Common myeloid progenitor, CD34-positive (primary cell): ENCODE measurements around the gene ITGB3BP.
A peak's percentile ranks its signal among the peaks of the same experiment; 100 is the strongest.

Experiments
- CTCF ChIA-PET: fragments of 350-600 bp; sonication (Branson Sonifier 250); formaldehyde crosslinking; loops from one replicate; lab custom pipeline; 2021; ENCODE audit warnings: antibody characterized with exemption; lab: Charles Lee
- POLR2A ChIA-PET: fragments of 350-600 bp; sonication (Branson Sonifier 250); formaldehyde crosslinking; loops from one replicate; lab custom pipeline; 2021; ENCODE audit warnings: antibody characterized with exemption; lab: Charles Lee
- DNase-seq, 3 donors: peaks; one replicate each; pipeline versions ENCODE4 v3.0.0 to v3.0.0-alpha.2; 2013
- H3K27ac ChIP-seq, 2 experiments: 1 replicate in 1 of 2; 2 replicates in 1 of 2; pipeline ENCODE4 v1.7.0; 2013; ENCODE audit warnings: inconsistent platforms in 2 of 2, low read length in 2 of 2, mild to moderate bottlenecking in 2 of 2, low read depth in 1 of 2, moderate library complexity in 1 of 2; ENCODE audit not compliant: severe bottlenecking in 2 of 2, insufficient read depth in 1 of 2, poor library complexity in 1 of 2
- H3K27me3 ChIP-seq, 5 experiments: replicated peaks in 2 of 5; 1 replicate in 3 of 5; 2 replicates in 2 of 5; pipeline versions ENCODE4 v1.6.1 to v1.7.0; 2013; ENCODE audit warnings: low read length in 4 of 5, mild to moderate bottlenecking in 2 of 5, moderate library complexity in 2 of 5, inconsistent platforms in 1 of 5; ENCODE audit not compliant: insufficient read depth in 5 of 5, control insufficient read depth in 4 of 5
- H3K36me3 ChIP-seq, 4 experiments: 1 replicate in 2 of 4; 2 replicates in 2 of 4; pipeline versions ENCODE4 v1.6.1 to v1.7.0; 2013; ENCODE audit warnings: low read length in 3 of 4, control low read depth in 1 of 4, mild to moderate bottlenecking in 1 of 4; ENCODE audit not compliant: control insufficient read depth in 4 of 4, insufficient read depth in 4 of 4
- H3K4me1 ChIP-seq, 4 experiments: 1 replicate in 3 of 4; 2 replicates in 1 of 4; pipeline versions ENCODE4 v1.6.1 to v1.7.1; 2013; ENCODE audit warnings: low read length in 3 of 4, mild to moderate bottlenecking in 3 of 4, control low read depth in 1 of 4, inconsistent platforms in 1 of 4, moderate library complexity in 1 of 4; ENCODE audit not compliant: control insufficient read depth in 4 of 4, insufficient read depth in 4 of 4; ENCODE audit errors: control extremely low read depth in 1 of 4
- H3K4me3 ChIP-seq, 7 experiments: 1 replicate in 4 of 7; 2 replicates in 3 of 7; pipeline versions ENCODE4 v1.5.1 to v1.7.0; 2013; ENCODE audit warnings: mild to moderate bottlenecking in 7 of 7, low read length in 6 of 7, moderate library complexity in 6 of 7, inconsistent platforms in 2 of 7, low read depth in 2 of 7, control low read depth in 1 of 7; ENCODE audit not compliant: insufficient read depth in 4 of 7, control insufficient read depth in 1 of 7; ENCODE audit errors: extremely low read depth in 1 of 7
- H3K9me3 ChIP-seq, 5 experiments: 1 replicate in 4 of 5; 2 replicates in 1 of 5; pipeline versions ENCODE4 v1.6.1 to v1.7.1; 2013; ENCODE audit warnings: low read length in 4 of 5, mild to moderate bottlenecking in 2 of 5, inconsistent platforms in 1 of 5, low read depth in 1 of 5, moderate library complexity in 1 of 5; ENCODE audit not compliant: control insufficient read depth in 4 of 5, insufficient read depth in 2 of 5; ENCODE audit errors: control extremely low read depth in 1 of 5
- WGBS: methylation state at CpG from one replicate; pipeline ENCODE4 v1.1.5; 2013; ENCODE audit not compliant: insufficient coverage; 5-methylcytosine and 5-hydroxymethylcytosine counted together

Gene ITGB3BP

DNA sequence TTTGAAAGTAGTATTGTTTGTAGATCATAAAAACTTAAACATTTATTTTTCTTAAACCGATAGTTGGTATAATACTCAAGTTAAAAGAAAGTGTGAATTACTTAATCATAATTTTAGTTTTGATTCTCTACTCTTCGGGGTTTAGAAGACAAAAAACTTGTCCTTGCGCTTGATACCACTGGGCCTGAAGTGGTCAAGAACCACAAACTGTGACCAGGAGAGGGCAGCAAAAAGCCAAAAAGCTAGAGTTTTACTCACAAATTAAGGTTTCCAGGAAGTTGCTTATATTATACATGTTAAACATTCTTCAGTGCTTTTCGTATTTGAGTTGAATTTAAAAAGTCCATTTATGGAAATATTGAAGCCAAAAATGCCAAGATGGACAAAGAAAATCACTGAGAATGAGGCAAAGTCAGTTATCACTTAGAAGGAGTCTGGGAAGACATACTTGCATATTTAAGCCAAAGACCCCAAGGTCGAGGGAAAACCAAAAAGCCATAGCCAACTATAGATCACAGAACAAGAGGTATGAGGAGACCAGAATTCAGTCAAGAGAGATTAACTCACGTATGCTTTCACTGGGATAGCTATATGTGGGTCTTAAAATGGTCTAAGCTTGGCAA, 34.5 kb upstream of the ITGB3BP start:
- DNase-seq: peak; percentile 29 to 55 (median 53)
- CTCF ChIA-PET: interaction anchor here (0.6 to 1.5 kb wide), 5 partner anchors 18 to 1146 kb away, joined by 3 read pairs; no protein-coding TSS in a partner anchor

DNA sequence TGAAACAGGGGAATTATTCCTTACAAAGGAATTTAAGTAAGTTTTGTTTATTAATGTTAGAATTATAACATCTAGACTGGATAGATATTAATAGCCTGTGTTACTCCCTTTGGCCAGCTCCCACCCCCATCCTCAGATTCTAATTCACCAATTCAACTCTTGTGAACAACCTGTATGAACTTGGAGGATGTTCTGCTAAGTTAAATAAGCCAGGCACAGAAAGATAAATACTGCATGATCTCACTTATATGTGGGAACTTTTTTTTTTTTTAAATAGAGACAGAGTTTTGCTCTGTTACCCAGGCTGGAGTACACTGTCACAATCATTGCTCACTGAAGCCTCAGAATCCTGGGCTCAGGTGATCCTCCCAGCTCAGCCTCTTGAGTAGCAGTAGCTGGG, 32.5 kb upstream of the ITGB3BP start:
- no peaks in the 10 kb centered on the region for H3K4me1 ChIP-seq
- no peaks in the 10 kb centered on the region for H3K9me3 ChIP-seq
- no peak for DNase-seq
- no peaks in the 10 kb centered on the region for H3K27me3 ChIP-seq
- H3K27ac ChIP-seq: no peak overlapping the region
- H3K36me3 ChIP-seq: no peaks in the 10 kb centered on the region
- POLR2A ChIA-PET: no interaction called here
- CTCF ChIA-PET: interaction anchor here (1.5 kb wide), 1 partner anchor 14 kb away, joined by 4 read pairs; no protein-coding TSS in a partner anchor
- no peak overlapping the region for H3K4me3 ChIP-seq

More for the DNA sequence above, 34.5 kb upstream of the ITGB3BP start:
- H3K9me3 ChIP-seq: no peaks in the 10 kb centered on the region
- no peak overlapping the region for H3K4me3 ChIP-seq
- POLR2A ChIA-PET: no interaction called here
- H3K27me3 ChIP-seq: no peaks in the 10 kb centered on the region
- H3K36me3 ChIP-seq: no peaks in the 10 kb centered on the region
- no peak overlapping the region for H3K27ac ChIP-seq
- WGBS: 100% methylated on average over 2 of the region's 6 CpGs
- H3K4me1 ChIP-seq: no peaks in the 10 kb centered on the region

DNA sequence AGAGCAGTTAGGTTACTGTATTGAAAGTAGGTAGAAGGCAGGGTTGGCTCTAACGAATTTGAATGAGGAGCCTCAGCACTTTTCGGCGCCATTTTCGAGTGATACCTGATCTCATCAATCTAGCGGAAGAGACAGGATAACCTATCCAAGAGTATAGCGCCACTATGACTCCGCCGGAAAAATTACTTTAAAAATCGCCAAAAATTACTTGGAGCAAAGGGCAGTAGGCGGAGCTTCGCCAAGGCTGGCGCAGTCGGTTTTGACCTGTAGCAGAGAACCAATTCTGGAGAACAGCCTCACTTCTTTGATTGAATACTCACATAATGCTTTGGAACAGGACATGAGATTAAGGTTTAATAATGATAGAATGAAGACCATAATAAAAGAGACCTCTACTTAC, 25.9 kb upstream of the ITGB3BP start:
- DNase-seq: peak in 1 of 3 donors; percentile 68
- CTCF ChIA-PET: no interaction called here
- H3K4me1 ChIP-seq: no peaks in the 10 kb centered on the region
- H3K4me3 ChIP-seq: no peak overlapping the region
- no peaks in the 10 kb centered on the region for H3K27me3 ChIP-seq
- WGBS: 100% methylated on average over 13 of the region's 13 CpGs
- POLR2A ChIA-PET: no interaction called here
- H3K9me3 ChIP-seq: no peaks in the 10 kb centered on the region
- H3K36me3 ChIP-seq: peaks cover 0 to 9% (median 5%) of the 10 kb centered on the region in 4 experiments
- no peak overlapping the region for H3K27ac ChIP-seq

DNA sequence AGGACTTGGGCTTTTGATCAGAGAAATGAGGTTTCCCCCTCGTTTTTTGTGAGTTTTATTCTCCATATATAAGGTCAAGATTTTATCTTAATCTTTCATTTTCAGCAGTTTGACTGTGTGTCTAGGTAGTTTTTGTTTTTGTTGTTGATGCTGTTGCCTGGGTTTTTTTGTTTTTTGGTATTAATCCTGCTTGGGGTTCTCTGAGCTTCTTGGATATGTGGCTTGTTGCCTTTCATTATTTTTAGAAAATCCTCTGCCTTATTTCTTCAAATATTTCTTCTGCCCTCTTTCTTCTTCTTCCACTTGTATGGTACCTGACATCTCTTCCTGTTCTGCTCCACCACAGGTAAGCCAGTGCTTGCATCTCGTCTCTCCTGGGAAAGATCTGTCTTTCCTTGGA, 25.3 kb upstream of the ITGB3BP start:
- no peaks in the 10 kb centered on the region for H3K27me3 ChIP-seq
- peaks cover 0 to 9% (median 5%) of the 10 kb centered on the region in 4 experiments for H3K36me3 ChIP-seq
- no peak for DNase-seq
- WGBS: no CpG with 5 or more reads among the region's 2 CpGs
- no peak overlapping the region for H3K4me3 ChIP-seq
- no peak overlapping the region for H3K27ac ChIP-seq
- H3K9me3 ChIP-seq: no peaks in the 10 kb centered on the region
- CTCF ChIA-PET: no interaction called here
- POLR2A ChIA-PET: no interaction called here
- no peaks in the 10 kb centered on the region for H3K4me1 ChIP-seq

DNA sequence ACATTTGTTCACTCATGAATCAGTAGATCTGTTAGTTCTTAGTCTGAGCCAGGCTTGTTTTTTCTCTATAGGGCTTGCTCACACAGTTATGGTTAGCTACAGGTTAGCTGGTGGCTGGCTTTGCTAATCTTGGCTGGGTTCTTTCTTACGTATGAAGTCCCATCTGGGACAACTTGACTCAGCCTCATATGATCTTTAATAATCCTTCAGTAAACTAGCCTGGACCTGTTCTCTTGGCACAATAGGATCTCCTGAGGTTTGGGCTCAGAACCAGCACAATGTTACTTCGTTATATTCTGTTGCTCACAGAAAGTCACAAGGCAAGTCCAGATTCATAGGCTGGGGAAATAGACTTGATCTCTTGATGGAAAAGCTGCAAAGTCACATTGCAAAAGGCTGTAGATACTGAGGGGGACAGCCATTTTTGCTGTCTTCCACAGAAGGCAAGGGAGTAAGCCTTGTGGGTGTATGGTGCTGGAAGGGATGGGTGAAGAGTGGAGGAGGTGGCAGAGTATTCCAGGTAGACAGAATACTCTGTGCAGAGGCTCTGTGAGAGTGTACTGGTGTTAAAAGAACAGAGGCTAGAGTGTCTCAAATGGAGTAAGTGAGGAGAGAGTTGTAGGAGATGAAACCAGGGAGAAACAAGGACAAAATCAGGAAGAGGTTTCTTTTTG, 24.7 kb upstream of the ITGB3BP start:
- H3K27ac ChIP-seq: no peak overlapping the region

DNA sequence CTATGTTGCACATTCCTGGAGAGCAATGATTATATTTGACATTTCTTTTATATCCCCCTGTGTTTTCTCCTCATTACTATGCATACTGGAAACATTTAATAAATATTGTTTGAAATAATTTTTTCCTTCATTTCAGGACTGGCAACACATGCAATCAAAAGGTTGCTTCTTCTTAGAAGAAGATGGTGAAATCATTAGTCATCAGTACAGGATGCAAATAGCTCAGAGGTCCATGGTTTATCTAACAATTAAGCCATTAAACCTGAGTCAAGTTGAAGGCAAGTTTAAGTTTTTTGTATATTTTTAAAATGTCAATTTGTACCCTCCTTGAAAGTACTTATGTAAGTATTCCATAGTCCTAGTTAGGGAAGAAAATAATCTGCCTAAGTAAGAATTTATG, 22.8 kb upstream of the ITGB3BP start:
- Histone ChIP-seq H3K4me3 (no peak overlapping the region), H3K9me3 (no peaks in the 10 kb centered on the region), H3K4me1 (no peaks in the 10 kb centered on the region), H3K36me3 (peaks cover 0 to 9% (median 5%) of the 10 kb centered on the region in 4 experiments), H3K27ac (no peak overlapping the region), H3K27me3 (no peaks in the 10 kb centered on the region)
- no peak for DNase-seq
- ChIA-PET CTCF (interaction anchor here (0.7 kb wide), 1 partner anchor 135 kb away, joined by 3 read pairs; no protein-coding TSS in a partner anchor), POLR2A (no interaction called here)

More for the DNA sequence above, 24.7 kb upstream of the ITGB3BP start:
- DNase-seq: no peak
- 100% methylated on average over 2 of the region's 2 CpGs for WGBS
- Histone ChIP-seq H3K27me3 (no peaks in the 10 kb centered on the region), H3K4me3 (no peak overlapping the region), H3K9me3 (no peaks in the 10 kb centered on the region), H3K4me1 (no peaks in the 10 kb centered on the region), H3K36me3 (peaks cover 0 to 9% (median 5%) of the 10 kb centered on the region in 4 experiments)
- ChIA-PET CTCF (no interaction called here), POLR2A (no interaction called here)

DNA sequence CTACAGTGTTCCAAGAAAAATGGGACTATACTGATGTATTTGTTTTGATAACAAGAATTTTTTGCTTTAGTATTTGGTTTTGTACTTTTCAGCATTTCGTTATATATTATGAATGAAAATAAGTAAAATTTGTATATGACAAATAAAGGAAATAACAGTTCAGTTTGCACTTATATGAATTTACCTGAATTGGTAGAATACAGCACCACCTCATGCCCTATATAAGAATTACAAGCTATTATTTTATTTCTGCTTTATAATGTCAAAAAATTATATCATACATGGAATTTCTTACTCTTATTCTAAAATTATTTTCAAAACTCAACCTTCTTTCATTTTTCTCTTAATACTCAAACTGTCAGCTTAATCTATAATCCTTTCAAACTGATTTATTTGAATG, 14.9 kb upstream of the ITGB3BP start:
- no peaks in the 10 kb centered on the region for H3K9me3 ChIP-seq
- peak in 2 of 3 donors; percentile 40 to 43 for DNase-seq
- no peak overlapping the region for H3K27ac ChIP-seq
- no peaks in the 10 kb centered on the region for H3K27me3 ChIP-seq
- H3K4me1 ChIP-seq: no peaks in the 10 kb centered on the region
- H3K36me3 ChIP-seq: peaks cover 0 to 15% (median 4%) of the 10 kb centered on the region in 4 experiments
- ChIA-PET CTCF (interaction anchor here (0.6 to 1.8 kb wide), 13 partner anchors 9 to 696 kb away, joined by 3 to 9 read pairs (median 3); partner anchors contain the start of gene EFCAB7), POLR2A (interaction anchor here (1.2 kb wide), 1 partner anchor 345 kb away, joined by 3 read pairs; no protein-coding TSS in a partner anchor)
- H3K4me3 ChIP-seq: no peak overlapping the region
- WGBS: no CpG with 5 or more reads among the region's 1 CpG
